Stimulated activated CD8-positive, alpha-beta memory T cell treated with anti-CD3 and anti-CD28 coated beads, Interleukin-15, amount 100 ng/mL, for 24 hours (primary cell): ENCODE results near the gene SYT1.
"Not testable (repeated sequence)": the region's sequence is repeated elsewhere in the genome, so short reads cannot be mapped to it uniquely, and the experiment has no call there.

ENCODE experiments used
- DNase-seq: peaks from one replicate; pipeline ENCODE4 v3.0.0-alpha.2; 2020; ENCODE audit warnings: low read depth

SYT1 gene

GRCh38 chr12:79407671-79408622 lies 543.4 kb downstream of the SYT1 start:
- no peak for DNase-seq

- DNase-seq: no peak
Observed at GRCh38 chr12:79408689-79409088, 544.1 kb downstream of the SYT1 start.

DNA sequence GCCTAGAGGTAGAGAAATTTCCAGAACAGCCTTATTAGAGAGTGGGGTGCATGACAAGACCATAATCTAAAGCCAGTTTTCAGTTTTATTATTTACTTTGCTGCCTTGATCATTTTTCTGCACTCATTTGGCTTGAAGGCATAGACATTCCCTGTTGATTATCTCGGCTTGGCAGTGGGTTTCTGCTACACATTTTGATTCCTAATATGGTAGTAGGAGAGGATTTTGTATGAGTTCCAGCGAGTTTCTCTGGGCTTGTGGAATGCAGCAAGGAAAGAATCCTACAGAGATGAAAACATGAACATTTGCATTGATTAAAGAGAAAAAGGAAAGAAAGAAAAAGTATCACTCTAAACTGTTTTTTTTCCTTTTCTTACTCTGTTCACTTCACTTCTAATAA lies 545.0 kb downstream of the SYT1 start:
- no peak for DNase-seq

DNA sequence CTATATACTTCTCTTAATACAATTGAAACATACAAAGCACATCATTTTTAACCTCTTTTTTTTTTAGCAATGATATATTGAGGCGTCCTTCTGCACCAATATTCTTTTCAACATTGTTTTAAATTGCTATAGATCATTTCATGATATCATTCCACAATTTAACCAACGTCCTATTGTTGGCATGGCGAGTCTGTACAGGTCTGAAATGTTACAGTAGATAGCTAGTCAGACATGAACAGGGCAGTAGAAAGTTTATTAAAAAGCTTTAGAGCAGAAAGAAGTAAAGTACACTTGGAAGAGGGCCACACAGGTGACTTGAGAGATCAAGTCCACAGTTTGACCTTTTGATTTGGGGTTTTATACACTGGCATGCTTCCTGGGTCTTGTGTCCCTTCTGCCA lies 547.2 kb downstream of the SYT1 start:
- DNase-seq: no peak

DNA sequence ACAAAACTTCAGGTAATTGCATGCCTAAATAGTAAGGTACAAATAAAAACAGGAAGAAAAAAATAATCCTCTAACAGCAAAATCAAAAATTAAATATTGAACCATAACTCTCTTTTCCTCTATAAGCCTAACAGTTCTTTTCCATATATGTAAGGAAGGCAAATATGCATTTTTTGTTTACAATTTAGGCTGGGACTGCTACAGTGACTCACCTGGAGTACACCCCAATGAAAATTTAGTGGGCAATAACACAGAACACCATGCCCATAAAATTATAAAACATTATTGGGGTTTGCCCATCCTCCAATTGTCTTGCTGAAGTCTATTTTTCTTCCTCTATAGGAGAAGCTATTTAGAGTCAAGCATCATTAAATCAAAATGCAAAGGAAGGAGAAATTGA lies 549.2 kb downstream of the SYT1 start:
- DNase-seq: no peak

GRCh38 chr12:79414252-79414651 lies 549.7 kb downstream of the SYT1 start:
- no peak for DNase-seq

DNA sequence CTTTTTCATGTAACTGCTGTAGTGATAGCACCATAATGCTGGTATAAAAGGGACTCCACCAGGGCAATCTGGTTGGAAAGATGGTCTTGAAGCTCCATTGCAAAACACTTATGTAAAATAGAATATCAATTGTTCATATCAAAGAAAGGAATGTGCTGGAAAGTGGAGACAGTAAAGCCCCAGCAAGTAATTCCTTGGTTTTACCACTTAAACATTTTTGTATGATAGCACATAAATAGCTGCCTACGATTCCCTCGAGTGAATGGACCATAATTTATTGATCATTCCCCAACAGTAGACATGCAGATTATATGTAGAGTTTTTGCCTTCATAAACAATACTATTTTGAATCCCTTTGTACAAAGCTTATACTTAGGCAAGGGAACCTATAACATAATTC lies 550.7 kb downstream of the SYT1 start:
- DNase-seq: no peak

DNA sequence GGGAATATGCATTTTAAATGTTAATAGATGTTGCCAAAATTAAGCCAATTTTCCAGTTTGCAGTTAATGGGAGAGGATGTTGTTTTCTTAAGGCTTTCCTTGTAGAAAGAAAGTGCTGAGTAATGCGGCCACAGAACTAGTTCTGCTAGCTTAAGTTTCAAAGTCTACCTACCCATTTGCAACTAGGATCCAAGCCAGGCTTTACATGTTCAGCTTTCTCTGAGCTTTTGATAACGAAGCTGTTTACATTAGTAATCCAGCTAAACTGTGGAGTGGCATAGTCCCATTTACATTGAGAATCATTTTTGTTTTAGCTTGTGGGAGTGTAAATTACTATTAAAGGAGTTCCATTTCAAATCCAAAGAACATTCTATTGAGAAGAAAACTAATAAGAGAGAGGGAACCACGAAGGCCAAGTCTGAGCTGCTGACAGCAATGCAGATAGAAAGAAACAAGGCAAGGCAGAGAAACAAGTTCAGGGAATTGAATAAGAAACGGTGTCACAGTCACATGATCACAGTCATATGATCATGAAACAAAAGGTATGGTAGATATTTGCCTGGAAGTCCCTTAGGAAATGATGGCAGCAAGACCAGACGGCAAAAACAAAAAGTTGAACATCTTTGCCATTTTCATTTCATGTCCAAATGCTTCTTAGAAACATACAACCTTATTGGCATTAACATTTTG lies 551.3 kb downstream of the SYT1 start:
- no peak for DNase-seq

DNA sequence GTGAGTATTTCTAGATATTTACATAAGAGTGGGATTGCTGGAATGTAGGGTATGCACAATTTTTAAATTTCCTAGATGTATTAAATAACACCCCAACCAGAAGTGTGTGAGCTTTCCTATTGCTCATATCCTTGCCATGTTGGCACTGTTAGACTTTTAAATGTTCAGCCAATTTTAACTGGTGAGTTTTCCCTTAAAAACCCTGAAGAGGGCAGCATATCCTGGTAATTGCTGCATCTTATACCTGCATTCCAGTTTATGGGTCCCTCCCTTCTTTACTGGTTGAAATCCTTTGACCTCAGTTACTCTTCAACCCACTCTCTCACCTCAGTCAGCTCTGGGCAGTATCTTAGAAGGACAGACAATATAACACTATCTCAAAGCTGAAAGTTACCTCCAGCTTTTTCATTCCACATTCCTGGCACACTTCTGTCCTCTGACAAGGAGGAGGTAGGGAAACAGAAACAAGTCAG lies 555.6 kb downstream of the SYT1 start:
- no peak for DNase-seq

DNA sequence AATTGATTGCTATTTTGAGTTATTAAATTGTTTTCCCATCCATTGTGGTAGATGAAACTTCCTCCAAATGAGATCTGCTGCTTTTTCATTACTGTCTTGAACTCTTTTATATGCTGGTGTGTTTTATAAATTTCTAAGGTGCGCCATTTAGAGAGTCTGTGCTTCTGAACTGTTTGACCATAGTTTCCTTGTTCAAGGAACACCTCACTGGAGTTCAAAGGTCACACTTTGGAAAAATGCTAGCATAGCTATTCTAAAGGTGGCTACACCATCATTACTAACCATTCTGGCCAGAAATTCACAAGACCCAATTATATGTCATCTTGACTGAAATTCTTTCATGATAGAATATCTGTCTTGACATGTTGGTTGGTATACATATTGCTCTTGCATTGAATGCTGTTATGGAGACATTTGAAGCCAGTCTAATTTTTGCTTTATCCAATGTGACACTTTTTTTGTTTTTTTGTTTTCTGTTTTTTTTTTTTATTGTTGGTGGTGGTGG lies 556.7 kb downstream of the SYT1 start:
- no peak for DNase-seq

GRCh38 chr12:79422060-79422812 lies 557.7 kb downstream of the SYT1 start:
- no peak for DNase-seq

GRCh38 chr12:79423560-79423959 lies 559.0 kb downstream of the SYT1 start:
- DNase-seq: no peak

- no peak for DNase-seq
Observed at GRCh38 chr12:79424109-79424721, 559.6 kb downstream of the SYT1 start.

DNA sequence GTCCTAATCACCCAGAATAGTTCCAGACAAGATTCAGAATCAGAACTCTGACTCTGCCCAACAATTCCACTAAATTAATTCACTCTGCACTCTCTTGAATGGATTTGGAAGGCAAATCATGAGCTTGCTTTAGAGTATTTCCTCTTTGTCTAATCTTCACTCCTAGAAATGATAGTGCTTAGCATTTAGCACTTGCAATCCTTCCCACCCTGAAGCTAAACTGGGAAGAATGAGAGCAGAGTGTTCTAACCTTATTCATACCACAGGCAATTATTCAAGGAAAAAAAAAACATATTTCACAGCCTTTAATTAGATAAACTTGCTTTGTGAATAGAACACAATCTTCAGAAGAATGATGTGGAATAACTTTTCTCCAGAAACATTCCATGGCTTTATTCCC lies 561.5 kb downstream of the SYT1 start:
- no peak for DNase-seq

DNA sequence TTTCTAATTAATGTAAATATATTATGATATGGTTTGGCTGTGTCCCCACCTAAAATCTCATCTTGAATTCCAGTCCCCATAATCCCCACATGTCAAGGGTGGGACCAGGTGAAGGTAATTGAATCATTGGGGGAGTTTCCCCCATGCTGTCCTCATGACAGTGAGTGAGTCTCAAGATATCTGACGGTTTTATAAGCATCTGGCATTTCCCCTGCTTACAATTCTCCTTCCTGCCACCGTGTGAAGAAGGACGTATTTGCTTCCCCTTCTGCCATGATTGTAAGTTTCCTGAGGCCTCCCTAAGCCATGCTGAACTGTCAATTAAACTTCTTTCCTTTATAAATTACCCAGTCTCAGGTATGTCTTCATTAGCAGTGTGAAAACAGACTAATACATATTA lies 562.2 kb downstream of the SYT1 start:
- DNase-seq: not testable (repeated sequence)

DNA sequence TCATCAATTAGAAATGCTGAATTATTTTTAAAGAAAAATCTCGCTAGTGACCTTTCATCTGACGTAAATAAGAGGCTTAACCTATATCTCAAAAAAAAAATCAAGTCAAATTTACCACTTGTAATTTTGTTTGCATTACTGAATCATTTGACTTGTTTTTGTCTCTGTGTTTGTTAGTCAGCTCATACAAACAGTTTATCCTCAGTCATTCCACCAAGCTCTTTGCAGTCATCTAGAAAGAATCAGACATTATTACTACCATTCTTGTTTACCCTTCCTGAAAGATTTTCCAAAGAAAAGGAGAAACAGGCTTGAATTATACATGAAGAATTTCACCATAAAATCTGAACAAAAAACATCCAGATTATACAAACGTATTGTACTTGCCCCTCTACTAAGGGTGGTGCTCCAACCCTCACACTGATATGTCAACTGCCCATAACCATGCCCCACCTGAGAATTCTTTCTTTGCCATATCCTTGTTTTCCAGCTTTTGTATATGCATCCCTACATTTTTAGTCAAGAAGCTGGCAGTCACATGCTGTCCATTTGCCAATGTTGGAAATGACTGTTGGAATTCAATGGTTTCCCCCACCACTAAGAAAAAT lies 569.0 kb downstream of the SYT1 start:
- DNase-seq: no peak

DNA sequence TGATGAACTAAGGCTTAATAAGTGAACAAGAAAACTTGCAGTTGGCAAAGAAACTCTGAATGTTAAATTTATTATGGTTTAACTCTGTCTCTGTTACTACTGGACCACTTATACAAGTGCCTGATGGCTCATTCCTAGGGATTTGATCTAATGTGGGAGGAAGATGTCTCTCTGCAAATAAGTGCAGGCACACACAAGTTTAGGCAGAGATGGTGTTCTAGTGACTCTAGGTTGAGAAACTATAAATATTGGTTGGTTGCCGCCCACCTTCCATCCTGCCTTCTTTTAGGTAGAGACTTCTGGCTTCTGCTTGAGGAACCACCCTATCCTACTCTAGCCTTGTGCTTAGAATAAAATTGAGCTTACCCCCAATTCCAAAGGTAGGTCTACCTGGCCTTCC lies 570.0 kb downstream of the SYT1 start:
- no peak for DNase-seq

DNA sequence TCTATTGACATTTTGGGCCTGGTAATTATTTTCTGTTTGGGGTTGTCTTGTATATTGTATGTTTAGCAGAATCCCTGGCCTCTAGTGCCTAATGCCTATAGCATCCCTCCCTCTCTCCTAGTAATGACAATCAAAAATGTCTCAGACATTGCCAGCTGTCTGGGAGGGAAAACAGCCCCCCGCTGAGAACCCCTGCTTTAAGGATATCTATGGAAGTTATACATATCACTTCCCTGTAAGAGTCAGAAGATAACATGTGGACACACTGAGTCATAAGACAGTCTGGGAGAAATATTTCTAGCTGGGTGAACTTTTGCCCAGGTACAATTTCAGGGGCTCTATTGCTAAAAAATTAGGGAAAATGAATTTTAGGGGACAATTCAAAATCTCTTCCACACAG lies 571.2 kb downstream of the SYT1 start:
- no peak for DNase-seq

DNA sequence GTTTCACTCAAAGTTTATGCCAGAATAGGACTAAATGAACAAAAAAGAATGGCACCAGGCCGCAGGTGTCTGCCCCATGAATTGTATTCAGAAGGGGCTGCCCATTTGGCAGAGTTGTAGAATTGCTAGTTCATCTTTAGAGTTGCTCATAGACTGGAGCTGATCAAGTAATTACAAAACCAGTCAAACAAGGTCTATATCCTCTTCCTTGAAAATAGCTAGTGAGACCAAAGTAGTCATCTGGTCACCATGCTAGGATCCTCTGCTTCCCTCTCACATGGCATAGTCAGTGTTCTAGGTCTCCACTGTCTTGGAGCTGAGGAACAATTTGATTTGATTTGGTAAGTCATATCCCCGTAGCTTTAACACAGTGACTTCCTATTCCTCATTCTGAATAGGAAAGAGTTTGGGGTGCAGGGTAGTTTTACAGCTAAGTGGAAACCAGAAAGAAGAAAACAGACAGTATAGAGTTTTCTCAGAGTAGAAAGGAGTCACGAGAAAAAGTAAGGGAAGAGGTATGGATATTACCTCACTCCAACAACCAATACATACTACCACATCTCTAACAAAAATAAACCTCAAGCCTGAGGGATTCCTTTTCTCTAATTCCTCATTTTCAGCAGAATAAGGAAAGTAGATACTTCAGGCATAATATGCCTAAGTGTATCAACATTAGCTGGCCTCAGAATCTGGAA lies 574.1 kb downstream of the SYT1 start:
- no peak for DNase-seq

DNA sequence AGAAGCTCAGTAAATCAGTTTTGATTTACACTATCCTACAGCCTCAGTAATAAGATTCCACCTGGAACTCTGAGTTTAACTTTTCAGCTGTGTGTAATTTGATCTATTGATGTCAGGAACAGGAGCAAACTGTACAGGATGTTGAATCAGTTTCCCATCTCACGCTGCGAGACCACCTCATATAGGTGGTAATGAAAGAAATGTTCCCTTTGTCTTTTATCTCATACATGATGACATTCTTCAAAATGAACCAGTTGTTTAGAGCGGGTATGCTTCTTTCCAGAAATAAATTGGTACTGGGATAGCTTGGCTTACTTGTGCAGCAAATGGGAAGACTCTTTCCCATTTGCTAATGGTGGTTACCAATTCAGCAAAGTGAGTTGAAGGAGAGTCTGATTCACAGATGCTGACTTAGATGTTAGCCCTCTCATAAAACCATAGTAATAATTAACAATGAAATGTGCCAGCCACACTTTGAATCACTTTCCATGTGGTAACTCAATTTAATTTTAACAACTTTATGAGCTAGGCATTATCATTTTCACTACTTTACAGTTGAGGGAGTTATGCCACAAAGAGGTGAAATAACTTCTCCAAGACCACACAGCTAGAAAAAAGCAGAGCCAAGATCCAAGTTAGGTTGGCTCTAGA lies 574.7 kb downstream of the SYT1 start:
- no peak for DNase-seq
